AG04449 (cell line): Measurements from ENCODE around the gene ODF2L.

ENCODE experiments used
- CTCF ChIA-PET: fragments of 350-600 bp; formaldehyde crosslinking; extraction: SDS; loops from one replicate; lab custom pipeline; 2021; ENCODE audit warnings: antibody characterized with exemption; lab: Yijun Ruan, JAX
- POLR2A ChIA-PET: fragments of 400-600, 350-600 bp; formaldehyde crosslinking; extraction: SDS; loops from one replicate; lab custom pipeline; 2020; ENCODE audit warnings: antibody characterized with exemption, inconsistent platforms; lab: Yijun Ruan, JAX
- DNase-seq: peaks from one replicate; pipeline ENCODE4 v3.0.0-alpha.2; 2010; ENCODE audit warnings: low read depth, low spot score
- H3K4me3 ChIP-seq: 2 replicates; pipeline ENCODE4 v1.5.1; 2011; ENCODE audit warnings: low read depth, mild to moderate bottlenecking, control low read depth, low read length
- TF ChIP-seq, protein P1 (sequence below): IDR thresholded peaks from one replicate; pipeline ENCODE4 v1.5.1; 2011; ENCODE audit warnings: mild to moderate bottlenecking, moderate library complexity, low read length, control low read depth, inconsistent platforms; ENCODE audit not compliant: insufficient read depth; ENCODE audit errors: missing control alignments

ODF2L gene

DNA sequence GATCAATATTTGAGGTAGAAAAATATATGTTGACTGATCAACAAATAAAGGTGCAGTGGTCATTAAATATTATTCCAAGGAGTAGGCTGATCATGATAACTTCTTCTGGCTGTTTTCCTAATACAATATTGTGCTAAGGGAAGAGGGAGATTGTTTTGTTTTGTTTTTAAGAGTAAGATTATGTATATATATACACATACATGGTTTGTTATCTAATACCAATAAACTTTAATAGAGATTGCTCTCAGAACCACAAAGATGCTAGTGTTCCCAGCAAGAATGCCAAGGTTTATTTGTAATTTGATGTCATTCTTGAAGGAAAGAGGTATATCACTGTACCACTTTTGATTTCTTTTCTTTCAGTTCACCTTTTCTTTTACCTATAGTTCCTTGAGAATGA, 37.9 kb upstream of the ODF2L start:
- POLR2A ChIA-PET, result no interaction called here
- CTCF ChIA-PET, result interaction anchor here (0.8 kb wide), 1 partner anchor 41 kb away, joined by 3 read pairs; no protein-coding TSS in a partner anchor
- no peak for DNase-seq
- TF ChIP-seq, protein P1, sequence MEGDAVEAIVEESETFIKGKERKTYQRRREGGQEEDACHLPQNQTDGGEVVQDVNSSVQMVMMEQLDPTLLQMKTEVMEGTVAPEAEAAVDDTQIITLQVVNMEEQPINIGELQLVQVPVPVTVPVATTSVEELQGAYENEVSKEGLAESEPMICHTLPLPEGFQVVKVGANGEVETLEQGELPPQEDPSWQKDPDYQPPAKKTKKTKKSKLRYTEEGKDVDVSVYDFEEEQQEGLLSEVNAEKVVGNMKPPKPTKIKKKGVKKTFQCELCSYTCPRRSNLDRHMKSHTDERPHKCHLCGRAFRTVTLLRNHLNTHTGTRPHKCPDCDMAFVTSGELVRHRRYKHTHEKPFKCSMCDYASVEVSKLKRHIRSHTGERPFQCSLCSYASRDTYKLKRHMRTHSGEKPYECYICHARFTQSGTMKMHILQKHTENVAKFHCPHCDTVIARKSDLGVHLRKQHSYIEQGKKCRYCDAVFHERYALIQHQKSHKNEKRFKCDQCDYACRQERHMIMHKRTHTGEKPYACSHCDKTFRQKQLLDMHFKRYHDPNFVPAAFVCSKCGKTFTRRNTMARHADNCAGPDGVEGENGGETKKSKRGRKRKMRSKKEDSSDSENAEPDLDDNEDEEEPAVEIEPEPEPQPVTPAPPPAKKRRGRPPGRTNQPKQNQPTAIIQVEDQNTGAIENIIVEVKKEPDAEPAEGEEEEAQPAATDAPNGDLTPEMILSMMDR, result no peak
- H3K4me3 ChIP-seq, result no peak overlapping the region

DNA sequence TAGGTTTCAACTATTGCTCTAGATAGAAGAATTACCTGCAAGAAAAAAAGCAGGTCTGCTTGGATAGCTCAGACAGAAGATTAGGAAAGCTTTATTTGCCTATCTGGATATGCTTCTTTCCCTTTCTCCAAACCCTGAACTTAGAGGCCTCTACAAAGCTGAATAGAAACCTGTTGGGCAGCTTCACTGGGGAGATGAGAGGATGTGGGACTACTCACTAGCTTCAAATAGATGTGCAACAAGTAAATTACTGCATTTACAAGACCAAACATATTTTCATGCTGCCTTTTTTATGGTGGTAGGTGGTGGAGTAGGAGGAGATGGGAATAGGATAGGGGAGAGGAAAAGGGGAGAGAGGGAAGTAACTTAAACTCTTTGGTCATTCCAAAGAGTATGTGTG, 34.3 kb upstream of the ODF2L start:
- CTCF ChIA-PET, result interaction anchor here (0.6 to 3.0 kb wide), 10 partner anchors 10 to 274 kb away, joined by 3 to 21 read pairs (median 4); partner anchors contain the start of gene SH3GLB1
- no peak for DNase-seq
- POLR2A ChIA-PET, result interaction anchor here (0.6 to 0.9 kb wide), 2 partner anchors 34 to 74 kb away, joined by 3 read pairs; partner anchors contain the start of gene ODF2L
- H3K4me3 ChIP-seq, result no peak overlapping the region
- TF ChIP-seq, protein P1, result no peak

DNA sequence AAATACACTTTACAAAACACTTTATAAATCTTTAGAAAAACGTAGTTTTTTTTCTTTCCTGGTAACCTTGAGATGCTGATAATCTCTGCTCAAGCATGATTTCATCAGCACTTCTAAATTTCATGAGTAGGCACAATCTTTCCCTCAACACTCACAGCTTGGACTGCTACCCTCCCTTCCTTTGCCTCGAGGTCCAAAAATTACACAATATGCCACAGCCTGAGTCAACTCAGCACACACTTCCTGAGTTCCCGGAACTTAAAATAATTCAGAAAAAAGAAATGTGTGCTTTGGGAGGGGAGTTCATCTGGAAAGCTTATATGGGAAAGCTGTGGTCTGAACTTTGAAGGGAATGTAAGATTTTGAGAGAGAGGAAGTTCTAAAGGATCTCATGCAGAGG, 33.7 kb upstream of the ODF2L start:
- TF ChIP-seq, protein P1, result no peak
- ChIA-PET POLR2A (interaction anchor here (0.9 kb wide), 1 partner anchor 34 kb away, joined by 3 read pairs; the partner anchor contains the start of gene ODF2L), CTCF (interaction anchor here (0.8 to 3.0 kb wide), 8 partner anchors 9 to 275 kb away, joined by 3 to 21 read pairs (median 4); partner anchors contain the start of gene SH3GLB1)
- H3K4me3 ChIP-seq, result no peak overlapping the region
- peak; percentile 84 for DNase-seq

DNA sequence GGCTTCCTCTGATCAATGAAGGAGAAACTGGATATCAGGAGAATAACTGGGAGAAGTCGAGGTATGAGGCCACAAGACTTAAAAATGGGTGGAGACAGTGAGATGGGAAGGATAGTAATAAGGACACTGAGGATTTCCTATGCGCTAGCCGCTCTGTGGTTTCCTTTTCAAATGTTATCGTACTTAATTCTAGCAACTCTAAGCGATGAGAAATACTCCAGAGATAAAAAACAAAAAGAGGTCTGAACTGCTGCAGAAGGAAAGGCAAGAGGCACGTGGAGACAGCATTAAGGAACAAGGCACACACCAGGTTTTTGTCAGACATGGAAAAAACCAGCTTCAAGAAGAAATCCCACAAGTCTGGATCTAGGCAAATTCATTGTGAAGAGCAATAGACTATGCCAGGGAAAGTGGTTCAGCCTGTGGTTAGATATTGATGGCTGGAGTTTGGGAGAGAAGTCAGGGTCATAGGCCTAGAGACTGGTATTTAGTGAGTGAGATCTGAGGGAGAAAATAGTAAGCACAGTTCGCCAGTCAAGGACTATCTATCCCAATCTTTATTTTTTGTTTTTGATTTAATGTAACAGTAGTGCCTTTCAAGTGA, 33.1 kb upstream of the ODF2L start:
- DNase-seq, result no peak
- TF ChIP-seq, protein P1, result no peak
- ChIA-PET POLR2A (no interaction called here), CTCF (interaction anchor here (1.0 to 3.0 kb wide), 5 partner anchors 9 to 71 kb away, joined by 3 to 21 read pairs (median 3); no protein-coding TSS in a partner anchor)
- H3K4me3 ChIP-seq, result no peak overlapping the region

DNA sequence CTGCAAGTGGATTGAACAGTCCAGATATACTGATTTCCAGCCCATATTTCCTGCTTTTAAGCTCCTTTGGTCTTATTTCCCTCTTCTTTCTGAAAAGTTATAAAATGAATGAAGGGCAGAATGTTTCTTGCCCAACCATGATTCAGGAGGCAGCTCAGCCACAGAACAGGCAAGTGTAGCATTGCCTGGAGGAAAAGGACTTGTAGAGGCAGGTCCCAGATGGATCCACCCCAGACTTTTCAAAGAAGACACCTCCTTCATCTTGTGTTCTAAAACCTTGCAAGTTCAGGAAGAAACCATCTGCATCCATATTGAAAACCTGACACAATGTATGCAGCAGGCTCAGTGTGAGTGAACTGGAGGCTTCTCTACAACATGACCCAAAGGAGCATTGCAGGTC, 27.8 kb upstream of the ODF2L start, which contains the start of gene CLCA2:
CLCA2 (plus strand) TSS at position 299 of the 400 bp plus-strand sequence; CDS start at position 376, 77 bp downstream.
- no peak within 1 kb of the TSS for H3K4me3 ChIP-seq
- DNase-seq, result no peak
- ChIA-PET POLR2A (no interaction called here), CTCF (interaction anchor here (0.7 to 3.6 kb wide), 5 partner anchors 8 to 82 kb away, joined by 3 to 13 read pairs (median 3); no protein-coding TSS in a partner anchor)
- TF ChIP-seq, protein P1, result no peak

DNA sequence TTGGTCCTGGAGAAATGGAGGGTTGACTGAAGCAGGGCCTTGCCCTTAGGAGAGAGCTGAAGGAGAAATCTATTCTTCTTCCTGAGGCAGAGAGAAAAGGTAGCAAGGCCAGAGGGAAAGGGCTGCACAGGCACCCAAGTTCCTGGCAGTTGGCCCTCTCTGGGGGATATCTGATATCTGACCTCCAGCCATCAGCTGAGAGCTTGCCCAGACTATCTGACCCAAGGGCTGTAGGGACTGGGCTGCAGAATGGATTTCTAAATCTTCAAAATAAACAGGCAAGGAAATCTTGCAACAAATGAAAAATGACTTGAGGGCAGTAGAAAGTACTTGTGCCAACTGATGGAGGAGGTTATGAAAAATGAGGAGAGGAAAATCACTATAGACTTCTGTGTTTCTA, 27.4 kb upstream of the ODF2L start:
- no peak overlapping the region for H3K4me3 ChIP-seq
- no peak for DNase-seq
- ChIA-PET POLR2A (no interaction called here), CTCF (interaction anchor here (0.7 to 1.2 kb wide), 2 partner anchors 13 to 77 kb away, joined by 3 read pairs; no protein-coding TSS in a partner anchor)
- TF ChIP-seq, protein P1, result no peak
